GM23338 (cell line): ENCODE results near the gene KIAA1328. TPM values are rescaled to one million over a fixed set of nuclear protein-coding genes. Genes with fewer than 3 reads are reported as not detected.

Source experiments
- ATAC-seq: fragments of 200-7000 bp; cut with Tn5 transposase; 3 replicates; pipeline ENCODE4 v1.9.1; 2020
- DNase-seq: peaks from one replicate; pipeline ENCODE4 v3.0.0-alpha.2; 2015; ENCODE audit warnings: low spot score
- H2AFZ ChIP-seq: fragments of 200-600 bp; sonication (generic); 2 replicates; pipeline ENCODE4 v1.8.0; 2016; ENCODE audit warnings: antibody characterized with exemption, mild to moderate bottlenecking, moderate library complexity
- H3F3A ChIP-seq: fragments of 200-600 bp; sonication (generic); replicated peaks from 2 replicates; pipeline ENCODE4 v1.8.0; 2017; ENCODE audit warnings: antibody characterized with exemption, mixed run types, low read depth
- H3K27ac ChIP-seq: fragments of 200-600 bp; sonication (generic); 2 replicates; pipeline ENCODE4 v1.6.1; 2016; ENCODE audit warnings: low read depth
- H3K27me3 ChIP-seq: fragments of 200-600 bp; sonication (generic); 2 replicates; pipeline ENCODE4 v1.8.0; 2016; ENCODE audit warnings: mild to moderate bottlenecking, mixed run types, moderate library complexity; ENCODE audit not compliant: insufficient read depth
- H3K36me3 ChIP-seq: fragments of 200-600 bp; sonication (generic); 2 replicates; pipeline ENCODE4 v1.8.0; 2016; ENCODE audit warnings: mild to moderate bottlenecking; ENCODE audit not compliant: insufficient read depth
- H3K4me1 ChIP-seq: fragments of 200-600 bp; sonication (generic); 2 replicates; pipeline ENCODE4 v1.8.0; 2016; ENCODE audit warnings: mild to moderate bottlenecking, moderate library complexity; ENCODE audit not compliant: insufficient read depth
- H3K4me2 ChIP-seq: fragments of 200-600 bp; sonication (generic); 2 replicates; pipeline ENCODE4 v1.7.1; 2017; ENCODE audit warnings: mixed run types
- H3K4me3 ChIP-seq: fragments of 200-600 bp; sonication (generic); 2 replicates; pipeline ENCODE4 v1.6.1; 2016; ENCODE audit warnings: mixed run types
- H3K79me2 ChIP-seq: fragments of 200-600 bp; sonication (generic); replicated peaks from 2 replicates; pipeline ENCODE4 v1.8.0; 2017; ENCODE audit warnings: mild to moderate bottlenecking; ENCODE audit not compliant: insufficient read depth
- H3K9me2 ChIP-seq: fragments of 200-600 bp; sonication (generic); 2 replicates; pipeline ENCODE4 v1.8.0; 2017; ENCODE audit not compliant: insufficient read depth
- H4K20me1 ChIP-seq: fragments of 200-600 bp; sonication (generic); replicated peaks from 2 replicates; pipeline ENCODE4 v1.8.0; 2017; ENCODE audit warnings: mild to moderate bottlenecking; ENCODE audit not compliant: insufficient read depth
- H3K27ac Mint-ChIP-seq: 2 replicates; pipeline ENCODE4 v1.8.0; 2020; ENCODE audit warnings: inconsistent platforms, mild to moderate bottlenecking, moderate library complexity, mixed read lengths
- H3K27me3 Mint-ChIP-seq: 3 replicates; pipeline ENCODE4 v1.8.0; 2022; ENCODE audit warnings: low read depth, mild to moderate bottlenecking, moderate library complexity, mixed read lengths, inconsistent platforms; ENCODE audit not compliant: insufficient read depth, poor library complexity
- H3K36me3 Mint-ChIP-seq: 3 replicates; pipeline ENCODE4 v1.8.0; 2021; ENCODE audit warnings: low read depth, mild to moderate bottlenecking, inconsistent platforms, moderate library complexity, mixed read lengths
- H3K4me1 Mint-ChIP-seq: 3 replicates; pipeline ENCODE4 v1.8.0; 2020; ENCODE audit warnings: mild to moderate bottlenecking, inconsistent platforms, mixed read lengths
- H3K4me3 Mint-ChIP-seq: 3 replicates; pipeline ENCODE4 v1.8.0; 2021; ENCODE audit warnings: moderate library complexity, mild to moderate bottlenecking, inconsistent platforms, mixed read lengths
- H3K9me3 Mint-ChIP-seq: 3 replicates; pipeline ENCODE4 v1.8.0; 2020; ENCODE audit warnings: moderate library complexity, mild to moderate bottlenecking, inconsistent platforms, mixed read lengths
- CREB1 ChIP-seq: fragments of 250-450 bp; sonication (Bioruptor Pico); IDR thresholded peaks from 2 replicates; pipeline ENCODE4 v1.5.0; 2020; ENCODE audit warnings: low read depth, mild to moderate bottlenecking, moderate library complexity
- EZH2 ChIP-seq: fragments of 200-600 bp; sonication (generic); IDR thresholded peaks from one replicate; pipeline ENCODE4 v1.8.0; 2017; ENCODE audit warnings: antibody characterized with exemption, mild to moderate bottlenecking, low read depth; ENCODE audit not compliant: unreplicated experiment
- EZH2phosphoT487 ChIP-seq: fragments of 200-600 bp; sonication (generic); IDR thresholded peaks from one replicate; pipeline ENCODE4 v1.8.1; 2018; ENCODE audit warnings: antibody characterized with exemption; ENCODE audit not compliant: unreplicated experiment
- JUNB ChIP-seq: IDR thresholded peaks from one replicate; pipeline ENCODE4 v1.6.1; 2016; ENCODE audit warnings: antibody characterized with exemption; ENCODE audit not compliant: unreplicated experiment
- NANOG ChIP-seq: IDR thresholded peaks from 2 replicates; pipeline ENCODE4 v1.6.1; 2016; ENCODE audit warnings: antibody characterized with exemption, borderline replicate concordance
- POLR2AphosphoS5 ChIP-seq: IDR thresholded peaks from 2 replicates; pipeline ENCODE4 v1.6.1; 2016; ENCODE audit warnings: antibody characterized with exemption, low read depth
- STAT1 ChIP-seq: IDR thresholded peaks from one replicate; pipeline ENCODE4 v1.6.1; 2016; ENCODE audit warnings: antibody characterized with exemption; ENCODE audit not compliant: unreplicated experiment
- ZNF114 ChIP-seq: fragments of 250-450 bp; sonication (Bioruptor Pico); IDR thresholded peaks from 2 replicates; pipeline ENCODE4 v1.5.0; 2020; ENCODE audit warnings: mild to moderate bottlenecking, moderate library complexity
- ZNF331 ChIP-seq: fragments of 250-450 bp; sonication (Bioruptor Pico); IDR thresholded peaks from 2 replicates; pipeline ENCODE4 v1.5.0; 2020; ENCODE audit warnings: low read depth, mild to moderate bottlenecking, moderate library complexity
- polyA plus RNA-seq: library from polyadenylated mRNA; unstranded; fragments of >200 nt; fragmentation: Nextera tagmentation; extraction: Ambion mirVana; gene quantifications from 2 replicates; pipeline ENCODE4 v1.2.1, GENCODE V29; 2016
- total RNA-seq: library from RNA; depleted of rRNA; stranded (reverse); fragments of >200 nt; shearing (Covaris generic); gene quantifications from 2 replicates; pipeline ENCODE4 v1.2.3, GENCODE V29; 2014
- TF ChIP-seq, protein P1 (sequence below): fragments of 250-450 bp; sonication (Bioruptor Pico); IDR thresholded peaks from 2 replicates; pipeline ENCODE4 v1.5.0; 2020; ENCODE audit warnings: mild to moderate bottlenecking, moderate library complexity
- TF ChIP-seq, protein P2 (sequence below), 2 experiments: fragments of 200-600 bp in 1 of 2; sonication (generic) in 1 of 2; conservative IDR thresholded peaks; 2 replicates each; pipeline versions ENCODE4 v1.5.1 to v1.6.1; 2016 to 2017; ENCODE audit warnings: antibody characterized with exemption in 2 of 2, low read depth in 2 of 2, mild to moderate bottlenecking in 2 of 2, moderate library complexity in 1 of 2
- TF ChIP-seq, protein P3 (sequence below): IDR thresholded peaks from one replicate; pipeline ENCODE4 v1.6.1; 2018; ENCODE audit warnings: antibody characterized with exemption; ENCODE audit not compliant: unreplicated experiment
- TF ChIP-seq, protein P4 (sequence below): IDR thresholded peaks from 2 replicates; pipeline ENCODE4 v1.6.1; 2016; ENCODE audit warnings: antibody characterized with exemption

The KIAA1328 gene
- total and polyA plus RNA-seq, 2 experiments from 2014 or later, result 5.2 to 8.4 TPM

DNA sequence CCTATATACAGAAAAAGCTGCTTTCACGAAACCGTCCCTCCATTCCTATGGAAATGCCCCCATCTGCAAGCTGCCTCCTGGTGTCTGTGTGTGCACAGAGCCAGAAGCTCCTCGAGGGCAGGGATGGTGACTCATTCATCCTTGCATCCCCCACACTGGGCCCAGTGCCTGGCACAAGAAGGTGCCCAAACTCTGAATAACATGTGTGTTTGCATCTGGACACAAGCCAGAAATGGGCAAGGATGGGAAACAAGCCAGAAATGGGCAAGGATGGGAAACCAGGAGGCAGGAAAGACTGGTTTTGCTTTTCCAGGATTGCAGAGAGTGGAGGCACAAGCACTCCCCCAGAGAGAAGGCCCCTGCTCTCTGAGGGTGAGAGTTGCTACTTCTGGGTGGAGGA, 422.8 kb downstream of the KIAA1328 start:
- peaks cover 37% of the 10 kb centered on the region for H3K27me3 Mint-ChIP-seq
- no peaks in the 10 kb centered on the region for H4K20me1 ChIP-seq
- no peak overlapping the region for H3K4me2 ChIP-seq
- ATAC-seq (no peak), DNase-seq (no peak)
- no peak overlapping the region for H3K4me3 ChIP-seq
- peaks cover 4% of the 10 kb centered on the region; the same call in 1 of the 2 replicates for H3K4me1 ChIP-seq
- H3K4me3 Mint-ChIP-seq, result no peak overlapping the region
- H3F3A ChIP-seq, result peaks cover 4% of the 10 kb centered on the region; the same call in 1 of the 2 replicates
- no peaks in the 10 kb centered on the region for H3K36me3 Mint-ChIP-seq
- H3K27ac Mint-ChIP-seq, result no peak overlapping the region
- peaks cover 32% of the 10 kb centered on the region for H3K4me1 Mint-ChIP-seq
- H3K9me3 Mint-ChIP-seq, result no peaks in the 10 kb centered on the region
- no peak overlapping the region for H3K27ac ChIP-seq
- H3K27me3 ChIP-seq, result peaks cover 45% of the 10 kb centered on the region
- no peaks in the 10 kb centered on the region for H3K9me2 ChIP-seq
- H3K36me3 ChIP-seq, result no peaks in the 10 kb centered on the region
- TF ChIP-seq NANOG, result no peak
- TF ChIP-seq POLR2AphosphoS5, result no peak
- no peak for TF ChIP-seq ZNF331 (CRISPR knock-in tag)
- TF ChIP-seq, protein P1, sequence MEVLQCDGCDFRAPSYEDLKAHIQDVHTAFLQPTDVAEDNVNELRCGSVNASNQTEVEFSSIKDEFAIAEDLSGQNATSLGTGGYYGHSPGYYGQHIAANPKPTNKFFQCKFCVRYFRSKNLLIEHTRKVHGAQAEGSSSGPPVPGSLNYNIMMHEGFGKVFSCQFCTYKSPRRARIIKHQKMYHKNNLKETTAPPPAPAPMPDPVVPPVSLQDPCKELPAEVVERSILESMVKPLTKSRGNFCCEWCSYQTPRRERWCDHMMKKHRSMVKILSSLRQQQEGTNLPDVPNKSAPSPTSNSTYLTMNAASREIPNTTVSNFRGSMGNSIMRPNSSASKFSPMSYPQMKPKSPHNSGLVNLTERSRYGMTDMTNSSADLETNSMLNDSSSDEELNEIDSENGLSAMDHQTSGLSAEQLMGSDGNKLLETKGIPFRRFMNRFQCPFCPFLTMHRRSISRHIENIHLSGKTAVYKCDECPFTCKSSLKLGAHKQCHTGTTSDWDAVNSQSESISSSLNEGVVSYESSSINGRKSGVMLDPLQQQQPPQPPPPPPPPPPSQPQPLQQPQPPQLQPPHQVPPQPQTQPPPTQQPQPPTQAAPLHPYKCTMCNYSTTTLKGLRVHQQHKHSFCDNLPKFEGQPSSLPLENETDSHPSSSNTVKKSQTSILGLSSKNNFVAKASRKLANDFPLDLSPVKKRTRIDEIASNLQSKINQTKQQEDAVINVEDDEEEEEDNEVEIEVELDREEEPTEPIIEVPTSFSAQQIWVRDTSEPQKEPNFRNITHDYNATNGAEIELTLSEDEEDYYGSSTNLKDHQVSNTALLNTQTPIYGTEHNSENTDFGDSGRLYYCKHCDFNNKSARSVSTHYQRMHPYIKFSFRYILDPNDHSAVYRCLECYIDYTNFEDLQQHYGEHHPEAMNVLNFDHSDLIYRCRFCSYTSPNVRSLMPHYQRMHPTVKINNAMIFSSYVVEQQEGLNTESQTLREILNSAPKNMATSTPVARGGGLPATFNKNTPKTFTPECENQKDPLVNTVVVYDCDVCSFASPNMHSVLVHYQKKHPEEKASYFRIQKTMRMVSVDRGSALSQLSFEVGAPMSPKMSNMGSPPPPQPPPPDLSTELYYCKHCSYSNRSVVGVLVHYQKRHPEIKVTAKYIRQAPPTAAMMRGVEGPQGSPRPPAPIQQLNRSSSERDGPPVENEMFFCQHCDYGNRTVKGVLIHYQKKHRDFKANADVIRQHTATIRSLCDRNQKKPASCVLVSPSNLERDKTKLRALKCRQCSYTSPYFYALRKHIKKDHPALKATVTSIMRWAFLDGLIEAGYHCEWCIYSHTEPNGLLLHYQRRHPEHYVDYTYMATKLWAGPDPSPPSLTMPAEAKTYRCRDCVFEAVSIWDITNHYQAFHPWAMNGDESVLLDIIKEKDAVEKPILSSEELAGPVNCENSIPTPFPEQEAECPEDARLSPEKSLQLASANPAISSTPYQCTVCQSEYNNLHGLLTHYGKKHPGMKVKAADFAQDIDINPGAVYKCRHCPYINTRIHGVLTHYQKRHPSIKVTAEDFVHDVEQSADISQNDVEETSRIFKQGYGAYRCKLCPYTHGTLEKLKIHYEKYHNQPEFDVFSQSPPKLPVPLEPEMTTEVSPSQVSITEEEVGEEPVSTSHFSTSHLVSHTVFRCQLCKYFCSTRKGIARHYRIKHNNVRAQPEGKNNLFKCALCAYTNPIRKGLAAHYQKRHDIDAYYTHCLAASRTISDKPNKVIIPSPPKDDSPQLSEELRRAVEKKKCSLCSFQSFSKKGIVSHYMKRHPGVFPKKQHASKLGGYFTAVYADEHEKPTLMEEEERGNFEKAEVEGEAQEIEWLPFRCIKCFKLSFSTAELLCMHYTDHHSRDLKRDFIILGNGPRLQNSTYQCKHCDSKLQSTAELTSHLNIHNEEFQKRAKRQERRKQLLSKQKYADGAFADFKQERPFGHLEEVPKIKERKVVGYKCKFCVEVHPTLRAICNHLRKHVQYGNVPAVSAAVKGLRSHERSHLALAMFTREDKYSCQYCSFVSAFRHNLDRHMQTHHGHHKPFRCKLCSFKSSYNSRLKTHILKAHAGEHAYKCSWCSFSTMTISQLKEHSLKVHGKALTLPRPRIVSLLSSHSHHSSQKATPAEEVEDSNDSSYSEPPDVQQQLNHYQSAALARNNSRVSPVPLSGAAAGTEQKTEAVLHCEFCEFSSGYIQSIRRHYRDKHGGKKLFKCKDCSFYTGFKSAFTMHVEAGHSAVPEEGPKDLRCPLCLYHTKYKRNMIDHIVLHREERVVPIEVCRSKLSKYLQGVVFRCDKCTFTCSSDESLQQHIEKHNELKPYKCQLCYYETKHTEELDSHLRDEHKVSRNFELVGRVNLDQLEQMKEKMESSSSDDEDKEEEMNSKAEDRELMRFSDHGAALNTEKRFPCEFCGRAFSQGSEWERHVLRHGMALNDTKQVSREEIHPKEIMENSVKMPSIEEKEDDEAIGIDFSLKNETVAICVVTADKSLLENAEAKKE, result no peak
- no peak for TF ChIP-seq EZH2phosphoT487
- TF ChIP-seq, protein P2, sequence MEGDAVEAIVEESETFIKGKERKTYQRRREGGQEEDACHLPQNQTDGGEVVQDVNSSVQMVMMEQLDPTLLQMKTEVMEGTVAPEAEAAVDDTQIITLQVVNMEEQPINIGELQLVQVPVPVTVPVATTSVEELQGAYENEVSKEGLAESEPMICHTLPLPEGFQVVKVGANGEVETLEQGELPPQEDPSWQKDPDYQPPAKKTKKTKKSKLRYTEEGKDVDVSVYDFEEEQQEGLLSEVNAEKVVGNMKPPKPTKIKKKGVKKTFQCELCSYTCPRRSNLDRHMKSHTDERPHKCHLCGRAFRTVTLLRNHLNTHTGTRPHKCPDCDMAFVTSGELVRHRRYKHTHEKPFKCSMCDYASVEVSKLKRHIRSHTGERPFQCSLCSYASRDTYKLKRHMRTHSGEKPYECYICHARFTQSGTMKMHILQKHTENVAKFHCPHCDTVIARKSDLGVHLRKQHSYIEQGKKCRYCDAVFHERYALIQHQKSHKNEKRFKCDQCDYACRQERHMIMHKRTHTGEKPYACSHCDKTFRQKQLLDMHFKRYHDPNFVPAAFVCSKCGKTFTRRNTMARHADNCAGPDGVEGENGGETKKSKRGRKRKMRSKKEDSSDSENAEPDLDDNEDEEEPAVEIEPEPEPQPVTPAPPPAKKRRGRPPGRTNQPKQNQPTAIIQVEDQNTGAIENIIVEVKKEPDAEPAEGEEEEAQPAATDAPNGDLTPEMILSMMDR (conservative IDR thresholded peaks at IDR 0.05; ENCODE audit: low read depth in 2 of 2), result no peak
- TF ChIP-seq, protein P3, sequence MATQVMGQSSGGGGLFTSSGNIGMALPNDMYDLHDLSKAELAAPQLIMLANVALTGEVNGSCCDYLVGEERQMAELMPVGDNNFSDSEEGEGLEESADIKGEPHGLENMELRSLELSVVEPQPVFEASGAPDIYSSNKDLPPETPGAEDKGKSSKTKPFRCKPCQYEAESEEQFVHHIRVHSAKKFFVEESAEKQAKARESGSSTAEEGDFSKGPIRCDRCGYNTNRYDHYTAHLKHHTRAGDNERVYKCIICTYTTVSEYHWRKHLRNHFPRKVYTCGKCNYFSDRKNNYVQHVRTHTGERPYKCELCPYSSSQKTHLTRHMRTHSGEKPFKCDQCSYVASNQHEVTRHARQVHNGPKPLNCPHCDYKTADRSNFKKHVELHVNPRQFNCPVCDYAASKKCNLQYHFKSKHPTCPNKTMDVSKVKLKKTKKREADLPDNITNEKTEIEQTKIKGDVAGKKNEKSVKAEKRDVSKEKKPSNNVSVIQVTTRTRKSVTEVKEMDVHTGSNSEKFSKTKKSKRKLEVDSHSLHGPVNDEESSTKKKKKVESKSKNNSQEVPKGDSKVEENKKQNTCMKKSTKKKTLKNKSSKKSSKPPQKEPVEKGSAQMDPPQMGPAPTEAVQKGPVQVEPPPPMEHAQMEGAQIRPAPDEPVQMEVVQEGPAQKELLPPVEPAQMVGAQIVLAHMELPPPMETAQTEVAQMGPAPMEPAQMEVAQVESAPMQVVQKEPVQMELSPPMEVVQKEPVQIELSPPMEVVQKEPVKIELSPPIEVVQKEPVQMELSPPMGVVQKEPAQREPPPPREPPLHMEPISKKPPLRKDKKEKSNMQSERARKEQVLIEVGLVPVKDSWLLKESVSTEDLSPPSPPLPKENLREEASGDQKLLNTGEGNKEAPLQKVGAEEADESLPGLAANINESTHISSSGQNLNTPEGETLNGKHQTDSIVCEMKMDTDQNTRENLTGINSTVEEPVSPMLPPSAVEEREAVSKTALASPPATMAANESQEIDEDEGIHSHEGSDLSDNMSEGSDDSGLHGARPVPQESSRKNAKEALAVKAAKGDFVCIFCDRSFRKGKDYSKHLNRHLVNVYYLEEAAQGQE, result no peak
- TF ChIP-seq STAT1, result no peak
- TF ChIP-seq JUNB, result no peak
- TF ChIP-seq, protein P4, sequence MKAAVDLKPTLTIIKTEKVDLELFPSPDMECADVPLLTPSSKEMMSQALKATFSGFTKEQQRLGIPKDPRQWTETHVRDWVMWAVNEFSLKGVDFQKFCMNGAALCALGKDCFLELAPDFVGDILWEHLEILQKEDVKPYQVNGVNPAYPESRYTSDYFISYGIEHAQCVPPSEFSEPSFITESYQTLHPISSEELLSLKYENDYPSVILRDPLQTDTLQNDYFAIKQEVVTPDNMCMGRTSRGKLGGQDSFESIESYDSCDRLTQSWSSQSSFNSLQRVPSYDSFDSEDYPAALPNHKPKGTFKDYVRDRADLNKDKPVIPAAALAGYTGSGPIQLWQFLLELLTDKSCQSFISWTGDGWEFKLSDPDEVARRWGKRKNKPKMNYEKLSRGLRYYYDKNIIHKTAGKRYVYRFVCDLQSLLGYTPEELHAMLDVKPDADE, result no peak
- TF ChIP-seq ZNF114 (CRISPR knock-in tag), result no peak
- TF ChIP-seq CREB1 (CRISPR knock-in tag), result no peak
- TF ChIP-seq EZH2, result no peak
- H2AFZ ChIP-seq, result no peak overlapping the region
- H3K79me2 ChIP-seq, result no peaks in the 10 kb centered on the region
